MCF 10A (cell line): ENCODE results near the gene SNTG2. TPM values are rescaled to one million over a fixed set of nuclear protein-coding genes. Genes with fewer than 3 reads are reported as not detected.

ENCODE experiments used
- BruUV-seq: library from RNA; stranded (reverse); fragments of 400-500 nt; replicated peaks from 2 replicates; lab custom pipeline; 2021; lab: Mats Ljungman, UMichigan
- CTCF ChIA-PET: fragments of 300-600 bp; sonication (Branson Sonifier 250); formaldehyde crosslinking; extraction: SDS; loops from one replicate; lab custom pipeline; 2021; ENCODE audit warnings: antibody characterized with exemption, inconsistent platforms; lab: Yijun Ruan, JAX
- POLR2A ChIA-PET: fragments of 300-600, 350-650 bp; sonication (Branson Sonifier 250); formaldehyde crosslinking; extraction: SDS; loops from one replicate; lab custom pipeline; 2020; ENCODE audit warnings: antibody characterized with exemption, inconsistent platforms; lab: Yijun Ruan, JAX
- DNase-seq: peaks from one replicate; pipeline ENCODE4 v3.0.0-alpha.2; 2018; ENCODE audit not compliant: unreplicated experiment
- H3K27ac Mint-ChIP-seq: one replicate; pipeline ENCODE4 v1.8.0; 2022; ENCODE audit warnings: mild to moderate bottlenecking, low read depth, mixed read lengths; ENCODE audit not compliant: unreplicated experiment
- H3K27me3 Mint-ChIP-seq: one replicate; pipeline ENCODE4 v1.8.0; 2022; ENCODE audit warnings: mixed read lengths; ENCODE audit not compliant: insufficient read depth, unreplicated experiment
- H3K36me3 Mint-ChIP-seq: one replicate; pipeline ENCODE4 v1.8.0; 2022; ENCODE audit warnings: mild to moderate bottlenecking, moderate library complexity, mixed read lengths; ENCODE audit not compliant: insufficient read depth, unreplicated experiment
- H3K4me1 Mint-ChIP-seq: one replicate; pipeline ENCODE4 v1.8.0; 2022; ENCODE audit warnings: mixed read lengths; ENCODE audit not compliant: insufficient read depth, unreplicated experiment
- H3K4me3 Mint-ChIP-seq: one replicate; pipeline ENCODE4 v1.8.0; 2022; ENCODE audit warnings: mild to moderate bottlenecking, moderate library complexity, mixed read lengths; ENCODE audit not compliant: unreplicated experiment
- H3K9me3 Mint-ChIP-seq: one replicate; pipeline ENCODE4 v1.8.0; 2022; ENCODE audit warnings: mixed read lengths; ENCODE audit not compliant: unreplicated experiment
- intact Hi-C: fragments of 100-400 bp; cut with micrococcal nuclease; formaldehyde crosslinking; loops from 2 replicates; pipeline ENCODE4 v1.14.1; 2022
- total RNA-seq: library from RNA; stranded (reverse); gene quantifications from 2 replicates; pipeline ENCODE4 v1.2.3, GENCODE V29; 2022
- TF ChIP-seq, protein P1 (sequence below): fragments of 200-600 bp; IDR thresholded peaks from one replicate; pipeline ENCODE4 v1.8.0; 2022; ENCODE audit warnings: antibody characterized with exemption, mild to moderate bottlenecking; ENCODE audit not compliant: unreplicated experiment

Gene SNTG2
- total RNA-seq, 1 experiment from 2014 or later: not detected

- ChIA-PET CTCF (interaction anchor here (9.8 kb wide), 1 partner anchor 600 kb away, joined by 118 read pairs; no protein-coding TSS in a partner anchor), POLR2A (no interaction called here)
- H3K4me3 Mint-ChIP-seq: no peak overlapping the region
- no peak overlapping the region for H3K27ac Mint-ChIP-seq
- H3K36me3 Mint-ChIP-seq: no peaks in the 10 kb centered on the region
- no peaks in the 10 kb centered on the region for H3K4me1 Mint-ChIP-seq
- no peaks in the 10 kb centered on the region for H3K9me3 Mint-ChIP-seq
- peaks cover 11% of the 10 kb centered on the region for H3K27me3 Mint-ChIP-seq
- intact Hi-C loops: loop anchor here (5.0 kb wide), 2 partner anchors 234 to 816 kb away; no protein-coding TSS in a partner anchor
- no TSS peak for BruUV-seq
- TF ChIP-seq, protein P1, sequence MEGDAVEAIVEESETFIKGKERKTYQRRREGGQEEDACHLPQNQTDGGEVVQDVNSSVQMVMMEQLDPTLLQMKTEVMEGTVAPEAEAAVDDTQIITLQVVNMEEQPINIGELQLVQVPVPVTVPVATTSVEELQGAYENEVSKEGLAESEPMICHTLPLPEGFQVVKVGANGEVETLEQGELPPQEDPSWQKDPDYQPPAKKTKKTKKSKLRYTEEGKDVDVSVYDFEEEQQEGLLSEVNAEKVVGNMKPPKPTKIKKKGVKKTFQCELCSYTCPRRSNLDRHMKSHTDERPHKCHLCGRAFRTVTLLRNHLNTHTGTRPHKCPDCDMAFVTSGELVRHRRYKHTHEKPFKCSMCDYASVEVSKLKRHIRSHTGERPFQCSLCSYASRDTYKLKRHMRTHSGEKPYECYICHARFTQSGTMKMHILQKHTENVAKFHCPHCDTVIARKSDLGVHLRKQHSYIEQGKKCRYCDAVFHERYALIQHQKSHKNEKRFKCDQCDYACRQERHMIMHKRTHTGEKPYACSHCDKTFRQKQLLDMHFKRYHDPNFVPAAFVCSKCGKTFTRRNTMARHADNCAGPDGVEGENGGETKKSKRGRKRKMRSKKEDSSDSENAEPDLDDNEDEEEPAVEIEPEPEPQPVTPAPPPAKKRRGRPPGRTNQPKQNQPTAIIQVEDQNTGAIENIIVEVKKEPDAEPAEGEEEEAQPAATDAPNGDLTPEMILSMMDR: no peak
- DNase-seq: no peak
These were observed 766 bp downstream of the SNTG2 start for GRCh38 chr2:951224-952006.

- H3K9me3 Mint-ChIP-seq: no peaks in the 10 kb centered on the region
- intact Hi-C loops: loop anchor here (5.0 kb wide), 2 partner anchors 236 to 814 kb away; no protein-coding TSS in a partner anchor
- H3K4me1 Mint-ChIP-seq: no peaks in the 10 kb centered on the region
- H3K27ac Mint-ChIP-seq: no peak overlapping the region
- DNase-seq: no peak
- no peak overlapping the region for H3K4me3 Mint-ChIP-seq
- CTCF ChIA-PET: interaction anchor here (0.7 to 9.8 kb wide), 16 partner anchors 9 to 817 kb away, joined by 3 to 118 read pairs (median 5); no protein-coding TSS in a partner anchor
- no TSS peak for BruUV-seq
- H3K36me3 Mint-ChIP-seq: no peaks in the 10 kb centered on the region
- TF ChIP-seq, protein P1: no peak
- POLR2A ChIA-PET: no interaction called here
- peaks cover 11% of the 10 kb centered on the region for H3K27me3 Mint-ChIP-seq
These were observed 2.8 kb downstream of the SNTG2 start for GRCh38 chr2:953408-953807.

DNA sequence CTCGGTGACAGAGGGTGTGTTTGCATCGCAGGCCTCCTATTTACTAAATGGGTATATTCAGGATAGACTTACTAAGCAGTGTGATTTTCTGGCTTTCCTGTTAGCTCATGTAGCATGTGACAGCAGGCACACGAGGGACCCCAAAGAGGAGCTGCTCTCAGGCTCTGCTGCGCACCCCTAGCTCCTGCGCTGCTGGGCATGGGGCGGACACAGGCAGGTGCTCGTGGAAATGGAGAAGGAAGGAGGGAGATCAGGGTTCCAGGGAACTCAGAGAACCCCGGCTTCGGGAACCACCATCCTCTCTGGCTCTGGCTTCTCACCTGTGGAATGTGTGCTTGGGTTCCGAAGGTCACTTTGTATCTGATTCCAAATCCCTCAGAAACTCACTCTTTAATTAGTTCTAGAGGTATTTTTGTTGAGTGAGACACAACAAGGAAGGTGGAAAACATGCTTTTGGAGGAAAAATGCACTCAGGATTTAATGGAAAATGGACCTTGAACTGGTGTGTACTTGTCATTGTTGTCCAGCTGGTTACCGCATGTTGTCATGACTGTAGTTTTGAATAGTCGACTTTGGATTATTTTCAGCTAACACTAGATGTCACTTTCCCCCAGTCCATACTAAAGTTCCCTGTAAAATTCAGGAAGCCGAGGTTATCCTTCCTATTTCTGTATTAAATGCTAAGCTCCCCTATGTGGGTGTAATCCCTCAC, 3.5 kb downstream of the SNTG2 start:
- Mint-ChIP-seq H3K27me3 (peaks cover 7% of the 10 kb centered on the region), H3K4me1 (no peaks in the 10 kb centered on the region), H3K36me3 (no peaks in the 10 kb centered on the region), H3K27ac (peak overlapping the region; percentile 27), H3K9me3 (no peaks in the 10 kb centered on the region), H3K4me3 (no peak overlapping the region)
- intact Hi-C loops: loop anchor here (1.0 to 5.0 kb wide), 4 partner anchors 182 to 813 kb away; no protein-coding TSS in a partner anchor
- TF ChIP-seq, protein P1: peak; percentile 42
- ChIA-PET POLR2A (interaction anchor here (0.9 kb wide), 1 partner anchor 592 kb away, joined by 3 read pairs; no protein-coding TSS in a partner anchor), CTCF (interaction anchor here (0.5 to 9.8 kb wide), 32 partner anchors 10 to 861 kb away, joined by 3 to 118 read pairs (median 4); no protein-coding TSS in a partner anchor)
- BruUV-seq: no TSS peak
- peak; percentile 1 for DNase-seq

- no peak for DNase-seq
- Mint-ChIP-seq H3K27me3 (peaks cover 2% of the 10 kb centered on the region), H3K4me3 (no peak overlapping the region), H3K36me3 (no peaks in the 10 kb centered on the region), H3K9me3 (no peaks in the 10 kb centered on the region), H3K4me1 (no peaks in the 10 kb centered on the region), H3K27ac (peak overlapping the region; percentile 27)
- intact Hi-C loops: loop anchor here (1.0 to 5.0 kb wide), 4 partner anchors 182 to 813 kb away; no protein-coding TSS in a partner anchor
- BruUV-seq: no TSS peak
- POLR2A ChIA-PET: interaction anchor here (0.9 kb wide), 1 partner anchor 592 kb away, joined by 3 read pairs; no protein-coding TSS in a partner anchor
- TF ChIP-seq, protein P1: no peak
- CTCF ChIA-PET: interaction anchor here (0.9 to 9.8 kb wide), 26 partner anchors 10 to 861 kb away, joined by 3 to 118 read pairs (median 4); no protein-coding TSS in a partner anchor
These were observed 4.0 kb downstream of the SNTG2 start for GRCh38 chr2:954687-955000.
